SH-SY5Y (cell line): ENCODE data around the gene EFCAB11.

Experiments
- GATA2 ChIP-seq: IDR thresholded peaks from 2 replicates; pipeline ENCODE4 v1.6.1; 2011; ENCODE audit warnings: mild to moderate bottlenecking, low read depth, low read length
- GATA3 ChIP-seq: IDR thresholded peaks from 2 replicates; pipeline ENCODE4 v1.6.1; 2011; ENCODE audit warnings: low read depth, mild to moderate bottlenecking, low read length, moderate library complexity

DNA sequence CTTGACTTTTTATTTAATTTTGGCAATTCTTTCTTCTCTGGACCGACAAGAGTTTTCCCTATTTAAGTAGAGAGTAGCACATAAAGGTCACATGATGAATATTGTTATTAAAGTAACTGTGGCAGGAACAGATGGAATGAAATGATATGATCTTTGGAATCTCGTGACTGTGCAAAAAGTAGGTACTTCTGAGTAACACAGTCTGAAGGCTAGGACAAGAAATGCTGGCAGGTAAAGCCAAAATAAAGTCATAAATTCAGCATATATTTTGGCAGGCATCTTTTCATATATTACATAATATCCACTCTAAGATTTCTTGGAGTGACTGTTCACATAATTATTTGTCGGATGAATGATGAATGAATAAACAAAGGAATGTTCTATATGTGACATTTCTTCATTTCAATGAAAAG is 121.4 kb downstream of the EFCAB11 start:
- TF ChIP-seq GATA3, result no peak
- no peak for TF ChIP-seq GATA2
